ENCODE measurements around the gene FAM13C. TPM values are rescaled to one million over a fixed set of nuclear protein-coding genes. Genes with fewer than 3 reads are reported as not detected.

The FAM13C gene
- 0.14 to 0.22 TPM in 2 of 5 replicates, not detected in the others for total RNA-seq (2022; extraction: Qiagen RNA extraction)

GRCh38 chr10:59362144-59362958, at the start of gene FAM13C:
Gene FAM13C (minus strand): TSS chr10:59362549. CDS start chr10:59362460, 89 bp downstream.

Other genes with a start within 250 kb of the FAM13C start
- 0.16 to 0.52 TPM (median 0.39 TPM) in 5 replicates for gene PHYHIPL, start 185.9 kb downstream of the FAM13C start, total RNA-seq (2022; extraction: Qiagen RNA extraction)